HUES48 (cell line): ENCODE results near the gene METTL25B.

ENCODE experiments used
- H3K27ac ChIP-seq: one replicate; pipeline ENCODE4 v1.7.0; 2013; ENCODE audit warnings: low read depth, low read length, inconsistent platforms
- H3K27me3 ChIP-seq: 2 replicates; pipeline ENCODE4 v1.6.1; 2013; ENCODE audit warnings: mild to moderate bottlenecking, low read length; ENCODE audit not compliant: control insufficient read depth, insufficient read depth
- H3K36me3 ChIP-seq: 2 replicates; pipeline ENCODE4 v1.6.1; 2013; ENCODE audit warnings: low read length; ENCODE audit not compliant: control insufficient read depth, insufficient read depth
- H3K4me1 ChIP-seq: 2 replicates; pipeline ENCODE4 v1.6.1; 2013; ENCODE audit warnings: mild to moderate bottlenecking, low read length; ENCODE audit not compliant: control insufficient read depth, insufficient read depth
- H3K4me3 ChIP-seq: 2 replicates; pipeline ENCODE4 v1.5.1; 2013; ENCODE audit warnings: mild to moderate bottlenecking, low read depth, low read length
- H3K9ac ChIP-seq: 2 replicates; pipeline ENCODE4 v1.6.1; 2013; ENCODE audit warnings: mild to moderate bottlenecking, low read depth, low read length, moderate library complexity
- H3K9me3 ChIP-seq: 2 replicates; pipeline ENCODE4 v1.6.1; 2013; ENCODE audit warnings: low read length; ENCODE audit not compliant: control insufficient read depth, insufficient read depth

The METTL25B gene

DNA sequence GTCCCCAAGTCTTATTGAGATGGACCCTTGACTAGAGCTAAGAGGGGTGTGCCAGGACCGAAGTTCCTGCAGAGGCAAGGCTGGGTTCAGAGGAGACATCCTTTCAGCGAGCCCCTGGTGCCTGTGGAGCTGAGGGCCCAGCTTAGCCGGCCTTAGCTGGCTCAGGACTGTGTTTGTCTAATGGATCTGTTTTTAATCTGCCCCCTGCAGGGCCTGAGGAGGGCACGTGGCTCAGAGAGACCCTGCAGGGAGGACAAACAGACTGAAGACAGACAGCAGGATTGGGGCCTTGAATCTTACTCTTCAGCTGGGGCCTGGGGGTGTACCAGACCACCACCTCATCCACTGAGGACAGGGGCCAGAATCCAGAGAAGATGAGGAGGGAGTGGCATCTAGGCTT lies 24.5 kb upstream of the METTL25B start:
- peaks cover 16% of the 10 kb centered on the region for H3K27me3 ChIP-seq
- H3K4me1 ChIP-seq = peaks cover 33% of the 10 kb centered on the region
- peaks cover 28% of the 10 kb centered on the region for H3K36me3 ChIP-seq
- H3K27ac ChIP-seq = no peak overlapping the region
- no peaks in the 10 kb centered on the region for H3K9me3 ChIP-seq
- H3K4me3 ChIP-seq = peak overlapping the region; percentile 73
- no peak overlapping the region for H3K9ac ChIP-seq

DNA sequence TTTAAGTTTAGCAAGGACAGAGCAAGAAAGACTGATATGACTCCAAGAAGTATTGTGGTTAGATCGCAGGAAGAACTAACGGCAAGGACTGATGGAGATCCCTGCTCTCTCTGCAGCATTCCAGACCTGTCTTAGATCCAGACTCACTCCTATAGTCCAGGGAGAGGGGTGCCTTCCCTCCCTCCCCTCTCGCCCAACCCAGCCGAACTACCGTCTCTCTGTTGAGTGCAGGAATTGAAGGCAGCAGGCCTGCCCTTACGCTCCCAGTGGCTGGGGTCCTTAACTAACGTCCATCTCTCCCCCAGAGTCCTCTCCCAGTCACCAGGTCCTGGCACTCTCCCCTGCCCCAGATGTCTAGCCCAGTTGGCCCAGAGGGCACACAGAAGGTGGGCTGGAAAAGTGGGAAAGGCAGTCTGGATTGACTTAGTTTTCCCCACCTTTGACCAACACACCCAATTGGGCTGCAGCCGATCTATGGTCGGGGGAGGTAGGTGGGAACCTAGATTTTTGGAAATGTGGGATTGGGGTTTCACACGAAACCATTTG lies 24.0 kb upstream of the METTL25B start:
- H3K9ac ChIP-seq = no peak overlapping the region
- H3K4me1 ChIP-seq = peaks cover 38% of the 10 kb centered on the region
- peaks cover 16% of the 10 kb centered on the region for H3K27me3 ChIP-seq
- no peaks in the 10 kb centered on the region for H3K9me3 ChIP-seq
- H3K4me3 ChIP-seq = peak overlapping the region; percentile 73
- peaks cover 23% of the 10 kb centered on the region for H3K36me3 ChIP-seq
- no peak overlapping the region for H3K27ac ChIP-seq

DNA sequence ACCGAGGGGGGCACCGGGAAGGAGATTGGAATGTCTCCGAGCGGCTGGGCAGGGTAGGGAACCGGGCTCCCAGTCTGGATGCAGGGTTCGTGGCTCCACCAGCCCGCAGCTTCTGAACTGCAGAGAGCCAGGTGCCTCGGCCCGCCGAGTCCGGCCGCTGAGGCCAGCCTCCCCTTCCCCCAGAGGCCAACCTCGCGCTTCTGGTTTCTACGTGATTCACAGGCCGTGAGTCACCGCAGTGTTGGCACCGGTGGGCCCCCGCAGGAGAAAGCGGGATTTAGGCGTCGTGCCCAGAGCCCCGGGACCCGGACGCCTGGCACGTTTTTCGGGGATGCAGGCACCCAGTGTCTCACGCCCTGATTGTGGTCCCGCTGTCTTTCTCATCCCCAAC lies 23.3 kb upstream of the METTL25B start:
- H3K27ac ChIP-seq = peak overlapping the region; percentile 97
- H3K4me1 ChIP-seq = peaks cover 45% of the 10 kb centered on the region
- peak overlapping the region; percentile 73 for H3K4me3 ChIP-seq
- no peaks in the 10 kb centered on the region for H3K9me3 ChIP-seq
- peaks cover 16% of the 10 kb centered on the region for H3K36me3 ChIP-seq
- H3K27me3 ChIP-seq = peaks cover 16% of the 10 kb centered on the region
- H3K9ac ChIP-seq = peak overlapping the region; percentile 8; the same call in 1 of the 2 replicates

DNA sequence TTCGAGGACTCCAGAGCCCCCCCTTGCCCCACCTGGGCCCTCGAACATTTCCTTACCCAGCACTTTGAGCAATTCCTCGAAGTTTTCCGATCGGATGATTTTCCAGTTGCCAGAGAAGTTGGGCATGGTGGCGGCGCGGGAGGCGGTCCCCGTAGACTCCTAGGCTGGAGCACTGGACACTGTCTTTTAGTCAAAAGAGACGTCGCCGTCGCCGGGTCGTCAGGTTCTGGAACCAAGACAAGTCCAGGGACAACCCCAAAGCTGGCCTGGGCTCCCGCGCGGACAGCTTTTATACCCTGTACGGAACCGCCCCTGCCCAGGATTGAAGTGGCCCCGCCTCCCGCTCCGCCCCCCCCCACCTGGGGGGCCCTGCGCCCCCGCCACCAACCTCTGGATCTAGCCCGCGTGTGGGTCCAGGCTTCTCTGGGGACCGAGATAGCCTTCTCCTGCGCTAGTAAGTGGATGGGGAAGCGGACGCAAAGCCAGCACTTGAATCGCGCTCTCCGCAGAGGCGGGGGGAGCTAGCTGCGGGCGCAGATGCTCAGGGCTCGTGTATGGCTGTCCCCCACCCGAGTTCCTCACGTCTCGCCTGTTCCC lies 22.9 kb upstream of the METTL25B start, which contains the start of gene CRABP2:
Gene CRABP2 (minus strand): TSS at position 263 of the 597 bp plus-strand sequence. CDS start 137 bp downstream, at position 126.
- Histone ChIP-seq H3K9ac (peak within 1 kb of the TSS; percentile 62), H3K36me3 (peaks cover 12% of the 10 kb centered on the region), H3K27ac (peak within 1 kb of the TSS; percentile 97), H3K27me3 (peaks cover 16% of the 10 kb centered on the region), H3K4me1 (peaks cover 50% of the 10 kb centered on the region), H3K4me3 (peak within 1 kb of the TSS; percentile 73), H3K9me3 (no peaks in the 10 kb centered on the region)

DNA sequence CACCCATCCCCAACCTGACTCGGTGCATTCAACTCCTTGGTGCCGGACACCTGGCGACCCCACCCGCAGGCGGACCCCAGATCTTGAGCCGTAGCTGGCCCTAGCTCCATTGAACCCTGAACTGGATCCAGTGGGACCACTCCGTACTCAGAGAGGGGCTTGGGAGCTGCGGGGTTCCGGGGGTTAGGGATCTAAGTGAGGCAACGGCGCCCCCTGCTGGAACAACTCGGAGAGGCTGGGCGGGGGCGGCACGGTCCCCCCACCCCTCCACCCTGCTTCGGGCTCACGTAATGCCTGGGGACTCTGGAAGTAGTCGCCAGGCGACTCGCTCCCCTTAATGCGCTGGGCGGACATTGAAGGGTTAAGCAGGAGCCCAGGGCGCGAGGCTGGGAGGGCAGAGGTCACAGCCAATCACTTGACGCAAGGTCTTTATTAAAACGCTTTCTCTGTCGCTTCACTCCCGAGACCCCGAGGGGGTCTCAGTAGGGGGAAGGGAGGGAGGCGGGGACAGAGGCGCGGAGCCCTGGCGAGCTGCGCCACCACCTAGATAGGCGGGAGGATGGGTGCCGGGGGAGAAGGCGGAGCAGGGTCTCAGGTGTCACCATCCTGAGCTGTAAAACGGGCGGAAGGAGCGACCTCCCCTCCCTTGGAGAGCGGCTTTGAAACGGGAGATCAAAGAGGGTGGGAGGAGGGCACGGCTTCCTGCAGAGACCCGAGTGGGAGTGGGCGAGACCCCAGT lies 22.2 kb upstream of the METTL25B start:
- Histone ChIP-seq H3K4me3 (peak overlapping the region; percentile 73), H3K27me3 (peaks cover 16% of the 10 kb centered on the region), H3K27ac (peak overlapping the region; percentile 97), H3K9ac (peak overlapping the region; percentile 62), H3K4me1 (peaks cover 54% of the 10 kb centered on the region), H3K36me3 (peaks cover 5% of the 10 kb centered on the region), H3K9me3 (no peaks in the 10 kb centered on the region)

DNA sequence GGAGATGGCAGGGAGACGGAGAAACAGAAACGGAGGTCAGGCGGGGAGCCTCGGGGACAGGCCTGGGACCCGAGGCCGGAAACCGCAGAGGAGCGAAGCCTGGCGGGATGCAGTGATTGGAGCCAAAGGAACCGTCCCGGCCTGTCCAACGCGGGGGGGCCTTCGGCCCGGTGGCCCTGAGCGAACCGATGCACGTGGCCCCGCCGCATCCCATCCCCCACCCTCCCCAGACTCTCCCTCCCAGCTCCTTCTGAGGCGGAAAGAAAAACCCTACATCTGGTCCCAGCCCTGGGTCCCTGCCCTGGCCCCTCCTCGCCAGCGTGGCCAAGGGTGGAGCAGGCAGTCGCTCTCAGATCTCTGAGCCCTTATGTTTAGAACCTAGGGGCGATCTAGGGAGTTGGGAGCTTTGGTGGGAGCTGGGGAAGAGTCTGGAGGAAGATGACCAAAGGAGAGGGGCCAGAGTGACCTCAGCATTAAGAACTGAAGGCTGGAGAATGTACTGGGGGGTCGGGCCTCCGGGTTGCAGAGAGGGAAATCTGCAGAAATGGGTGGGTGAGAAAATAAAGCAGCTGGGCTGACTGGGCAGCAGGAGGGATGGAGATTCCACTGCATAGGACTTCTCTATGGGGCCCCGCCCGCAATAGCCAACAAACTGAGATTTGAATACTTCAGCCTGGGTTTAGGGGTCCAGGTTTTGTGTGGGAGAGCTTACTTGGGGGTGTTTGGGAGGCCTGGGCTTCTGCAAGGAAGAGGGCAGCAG lies 21.4 kb upstream of the METTL25B start:
- H3K36me3 ChIP-seq = no peaks in the 10 kb centered on the region; the same call in 1 of the 2 replicates
- peaks cover 16% of the 10 kb centered on the region for H3K27me3 ChIP-seq
- peak overlapping the region; percentile 97 for H3K27ac ChIP-seq
- H3K9me3 ChIP-seq = no peaks in the 10 kb centered on the region
- H3K9ac ChIP-seq = peak overlapping the region; percentile 62
- peak overlapping the region; percentile 73 for H3K4me3 ChIP-seq
- peaks cover 60% of the 10 kb centered on the region for H3K4me1 ChIP-seq

DNA sequence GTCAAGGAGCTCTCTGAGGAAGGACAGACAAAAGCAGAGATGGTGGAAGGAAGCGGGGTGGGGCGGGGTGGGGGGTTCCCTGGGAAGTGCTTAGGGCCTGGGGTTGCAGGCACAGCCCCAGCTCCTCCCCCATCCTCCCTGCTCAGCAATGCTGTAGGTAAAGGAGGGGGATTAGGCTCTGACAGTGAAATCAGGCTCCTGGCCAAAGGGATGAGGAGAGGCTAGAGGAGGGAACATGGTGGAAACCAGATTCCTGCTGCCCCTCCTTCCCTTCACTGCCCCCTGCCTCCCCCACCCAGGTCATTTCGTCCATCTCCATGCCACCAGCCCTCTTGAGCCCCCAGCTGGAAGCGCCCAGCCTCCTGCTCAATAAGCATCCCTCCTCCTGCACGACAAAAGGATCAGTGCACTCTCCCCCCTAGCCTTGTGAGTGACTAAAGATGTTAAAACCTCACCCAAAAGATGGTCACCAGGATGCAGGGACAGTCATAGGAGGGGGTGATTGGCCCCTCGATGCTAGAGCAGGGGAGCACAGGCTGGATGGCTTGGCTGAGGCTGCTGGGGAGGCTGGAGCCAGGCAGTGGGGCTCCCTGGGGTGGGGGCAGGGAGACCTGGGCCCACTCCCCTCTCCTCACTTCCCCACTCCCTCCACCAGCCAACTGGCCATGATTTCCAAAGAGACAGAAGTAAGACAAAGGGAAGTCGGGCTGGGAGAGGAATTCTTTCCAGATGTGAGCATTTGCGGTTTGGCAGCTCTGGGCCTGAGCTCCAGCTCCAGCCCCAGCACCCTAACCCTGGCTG lies 20.7 kb upstream of the METTL25B start:
- H3K27me3 ChIP-seq = peaks cover 16% of the 10 kb centered on the region
- peaks cover 60% of the 10 kb centered on the region for H3K4me1 ChIP-seq
- peak overlapping the region; percentile 97 for H3K27ac ChIP-seq
- H3K36me3 ChIP-seq = no peaks in the 10 kb centered on the region; the same call in 1 of the 2 replicates
- peak overlapping the region; percentile 10; the same call in 1 of the 2 replicates for H3K9ac ChIP-seq
- H3K4me3 ChIP-seq = peak overlapping the region; percentile 73
- H3K9me3 ChIP-seq = no peaks in the 10 kb centered on the region

DNA sequence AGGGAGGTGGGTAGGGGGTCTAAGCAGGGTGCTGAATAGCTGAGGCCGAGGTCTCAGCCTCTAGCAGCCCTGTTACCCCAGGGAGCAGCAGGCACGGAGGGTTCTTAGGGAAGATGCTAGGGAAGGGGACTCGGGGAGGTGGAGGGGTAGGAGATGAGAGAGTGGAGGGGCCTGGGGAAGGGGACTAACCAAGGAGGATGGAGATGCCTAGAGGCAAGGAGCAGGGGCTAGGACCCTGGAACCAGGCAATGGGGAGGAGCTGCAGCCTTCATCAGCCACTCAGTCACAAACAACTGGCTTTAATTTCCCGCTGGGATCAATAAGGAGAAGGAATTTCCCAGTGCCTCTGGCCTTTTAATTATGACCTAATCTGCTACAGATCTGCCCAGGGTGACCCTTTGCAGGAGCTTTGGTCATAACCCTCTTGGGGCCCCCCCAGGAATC lies 20.0 kb upstream of the METTL25B start:
- Histone ChIP-seq H3K4me1 (peaks cover 57% of the 10 kb centered on the region), H3K27ac (peak overlapping the region; percentile 97), H3K27me3 (peaks cover 16% of the 10 kb centered on the region), H3K4me3 (peak overlapping the region; percentile 73), H3K9ac (0 out of 2 replicates have a peak overlapping the region, but pooled peaks have one; percentile 10), H3K9me3 (no peaks in the 10 kb centered on the region), H3K36me3 (no peaks in the 10 kb centered on the region)

DNA sequence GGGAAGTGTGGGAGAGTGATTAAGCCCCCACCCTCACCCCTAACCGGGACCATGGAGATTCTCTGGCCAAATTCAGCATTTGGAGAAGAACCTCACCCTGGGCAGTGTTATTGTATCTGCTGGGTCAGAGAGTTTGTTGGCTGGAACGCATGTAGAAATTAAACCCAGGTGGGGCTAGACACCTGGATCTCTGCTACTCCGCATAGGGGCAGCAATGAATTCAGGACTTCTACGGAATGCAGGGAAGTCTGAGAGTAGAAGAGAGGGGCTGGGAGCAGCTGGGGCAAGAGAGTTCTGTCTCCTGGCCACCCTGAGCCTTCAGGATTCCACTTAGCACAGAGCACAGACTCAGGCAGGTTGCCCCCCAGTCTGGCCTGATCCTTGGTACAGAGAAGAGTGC lies 19.2 kb upstream of the METTL25B start:
- Histone ChIP-seq H3K4me3 (no peak overlapping the region), H3K36me3 (no peaks in the 10 kb centered on the region), H3K27me3 (peaks cover 12% of the 10 kb centered on the region), H3K9ac (no peak overlapping the region), H3K27ac (peak overlapping the region; percentile 97), H3K9me3 (no peaks in the 10 kb centered on the region), H3K4me1 (peaks cover 50% of the 10 kb centered on the region)
